AG04450 (cell line): Measurements from ENCODE around the gene FAF1. TPM values are rescaled to one million over a fixed set of nuclear protein-coding genes. Genes with fewer than 3 reads are reported as not detected.
A peak's percentile ranks its signal among the peaks of the same experiment; 100 is the strongest.

ENCODE experiments used
- CTCF ChIA-PET: fragments of 300-600, 350-600 bp; formaldehyde crosslinking; extraction: SDS; loops from one replicate; lab custom pipeline; 2022; ENCODE audit warnings: antibody characterized with exemption, inconsistent platforms; lab: Charles Lee
- POLR2A ChIA-PET: fragments of 350-600 bp; formaldehyde crosslinking; extraction: SDS; loops from one replicate; lab custom pipeline; 2021; ENCODE audit warnings: antibody characterized with exemption, inconsistent platforms; lab: Yijun Ruan, JAX
- DNase-seq: peaks from one replicate; pipeline ENCODE4 v3.0.0-alpha.2; 2011; ENCODE audit warnings: low read depth, low spot score
- H3K27ac ChIP-seq: one replicate; pipeline ENCODE4 v1.5.1; 2012; ENCODE audit warnings: low read depth, low read length, control low read depth
- H3K27me3 ChIP-seq: one replicate; pipeline ENCODE4 v1.6.0; 2012; ENCODE audit warnings: low read length; ENCODE audit not compliant: control insufficient read depth, insufficient read depth
- H3K4me3 ChIP-seq: 2 replicates; pipeline ENCODE4 v1.5.1; 2011; ENCODE audit warnings: mild to moderate bottlenecking, low read depth, low read length, control low read depth
- H3K9me3 ChIP-seq: 2 replicates; pipeline ENCODE4 v1.5.1; 2012; ENCODE audit warnings: low read length; ENCODE audit not compliant: control insufficient read depth, insufficient read depth
- polyA plus RNA-seq: library from polyadenylated mRNA; depleted of rRNA; stranded (reverse); fragments of >200 nt; gene quantifications from 2 replicates; pipeline ENCODE4 v1.2.3, GENCODE V29; 2011
- TF ChIP-seq, protein P1 (sequence below): IDR thresholded peaks from 2 replicates; pipeline ENCODE4 v1.5.1; 2011; ENCODE audit warnings: low read depth, low read length, control low read depth, inconsistent platforms

FAF1 gene
- polyA plus RNA-seq, 1 experiment = 37.9 TPM

DNA sequence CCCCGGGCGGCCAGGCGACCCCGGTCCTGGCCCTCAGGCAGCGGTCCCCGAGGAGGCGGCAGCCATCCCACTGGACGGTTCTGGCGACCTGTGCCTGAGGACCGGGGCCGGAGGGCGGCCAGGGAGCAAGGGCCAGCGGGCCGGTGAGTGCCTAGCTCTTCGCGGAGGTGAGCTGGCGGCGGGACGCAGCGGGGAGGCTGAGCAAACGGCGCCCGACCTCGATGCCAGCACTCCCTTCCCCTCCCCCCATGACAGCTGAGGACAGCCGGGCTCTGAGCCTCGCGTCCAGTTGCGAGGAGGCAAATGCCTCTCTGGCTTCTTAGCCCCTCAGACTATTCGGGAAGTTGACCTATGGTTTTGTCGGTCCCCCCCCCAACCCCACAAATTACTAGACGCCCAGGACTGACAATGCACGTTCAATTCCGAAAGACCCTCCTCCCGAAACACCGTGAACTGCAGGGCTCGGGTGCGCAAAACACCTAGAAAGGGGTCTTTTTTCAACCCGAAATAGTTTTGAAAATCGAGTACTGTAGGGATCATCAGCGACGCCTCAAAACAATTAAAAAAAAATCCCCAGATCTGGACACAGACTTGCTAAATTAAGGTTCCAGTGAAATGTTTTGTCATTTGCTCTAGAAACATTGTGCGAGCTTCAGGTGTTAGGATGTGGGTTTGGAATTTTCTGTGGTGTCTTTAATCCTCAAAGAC lies 18.2 kb upstream of the FAF1 start:
- TF ChIP-seq, protein P1, sequence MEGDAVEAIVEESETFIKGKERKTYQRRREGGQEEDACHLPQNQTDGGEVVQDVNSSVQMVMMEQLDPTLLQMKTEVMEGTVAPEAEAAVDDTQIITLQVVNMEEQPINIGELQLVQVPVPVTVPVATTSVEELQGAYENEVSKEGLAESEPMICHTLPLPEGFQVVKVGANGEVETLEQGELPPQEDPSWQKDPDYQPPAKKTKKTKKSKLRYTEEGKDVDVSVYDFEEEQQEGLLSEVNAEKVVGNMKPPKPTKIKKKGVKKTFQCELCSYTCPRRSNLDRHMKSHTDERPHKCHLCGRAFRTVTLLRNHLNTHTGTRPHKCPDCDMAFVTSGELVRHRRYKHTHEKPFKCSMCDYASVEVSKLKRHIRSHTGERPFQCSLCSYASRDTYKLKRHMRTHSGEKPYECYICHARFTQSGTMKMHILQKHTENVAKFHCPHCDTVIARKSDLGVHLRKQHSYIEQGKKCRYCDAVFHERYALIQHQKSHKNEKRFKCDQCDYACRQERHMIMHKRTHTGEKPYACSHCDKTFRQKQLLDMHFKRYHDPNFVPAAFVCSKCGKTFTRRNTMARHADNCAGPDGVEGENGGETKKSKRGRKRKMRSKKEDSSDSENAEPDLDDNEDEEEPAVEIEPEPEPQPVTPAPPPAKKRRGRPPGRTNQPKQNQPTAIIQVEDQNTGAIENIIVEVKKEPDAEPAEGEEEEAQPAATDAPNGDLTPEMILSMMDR = no peak
- ChIA-PET CTCF (interaction anchor here (0.6 to 1.8 kb wide), 3 partner anchors 9 to 211 kb away, joined by 4 to 6 read pairs (median 5); no protein-coding TSS in a partner anchor), POLR2A (interaction anchor here (1.3 to 1.7 kb wide), 4 partner anchors 8 to 17 kb away, joined by 3 to 13 read pairs (median 5); partner anchors contain the start of genes CDKN2C and FAF1)
- Histone ChIP-seq H3K27ac (peak overlapping the region; percentile 34), H3K27me3 (no peaks in the 10 kb centered on the region), H3K4me3 (peak overlapping the region; percentile 72), H3K9me3 (no peaks in the 10 kb centered on the region)
- no peak for DNase-seq

DNA sequence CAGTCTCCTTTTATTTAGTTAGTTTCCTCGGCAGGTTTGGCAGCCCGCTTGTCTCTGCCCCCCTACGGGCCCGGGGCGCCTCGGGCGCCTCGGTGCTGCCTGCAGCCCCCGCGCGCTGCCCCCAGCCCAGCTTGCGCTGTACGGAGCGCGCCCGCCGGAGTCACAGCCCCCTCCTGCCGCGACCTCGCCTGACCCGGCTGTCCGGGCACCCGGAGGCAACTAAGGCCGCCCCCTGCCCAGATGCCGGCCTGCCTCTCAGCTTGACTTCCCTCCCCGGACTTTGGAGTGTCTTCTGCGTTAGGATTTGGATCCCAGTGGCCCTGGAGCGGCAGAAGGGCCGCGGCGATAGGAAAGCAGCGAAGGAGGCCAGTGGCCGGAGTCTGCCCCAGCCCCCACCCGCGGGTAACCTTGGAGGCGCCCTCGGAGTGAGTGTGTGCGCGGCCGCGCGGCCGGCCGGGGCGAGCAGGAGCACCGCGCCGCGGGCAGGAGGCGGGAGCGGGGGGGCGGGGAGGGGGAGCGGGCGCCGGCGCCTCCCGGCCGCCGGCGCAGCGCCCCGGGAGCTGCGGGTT lies 17.6 kb upstream of the FAF1 start:
- ChIA-PET CTCF (interaction anchor here (0.8 to 1.8 kb wide), 3 partner anchors 9 to 212 kb away, joined by 3 to 5 read pairs (median 4); no protein-coding TSS in a partner anchor), POLR2A (interaction anchor here (0.7 to 1.7 kb wide), 4 partner anchors 8 to 484 kb away, joined by 3 to 13 read pairs (median 5); partner anchors contain the start of genes CDKN2C and FAF1)
- H3K27me3 ChIP-seq = no peaks in the 10 kb centered on the region
- no peaks in the 10 kb centered on the region for H3K9me3 ChIP-seq
- peak overlapping the region; percentile 72 for H3K4me3 ChIP-seq
- DNase-seq = no peak
- TF ChIP-seq, protein P1 = no peak
- H3K27ac ChIP-seq = peak overlapping the region; percentile 77

DNA sequence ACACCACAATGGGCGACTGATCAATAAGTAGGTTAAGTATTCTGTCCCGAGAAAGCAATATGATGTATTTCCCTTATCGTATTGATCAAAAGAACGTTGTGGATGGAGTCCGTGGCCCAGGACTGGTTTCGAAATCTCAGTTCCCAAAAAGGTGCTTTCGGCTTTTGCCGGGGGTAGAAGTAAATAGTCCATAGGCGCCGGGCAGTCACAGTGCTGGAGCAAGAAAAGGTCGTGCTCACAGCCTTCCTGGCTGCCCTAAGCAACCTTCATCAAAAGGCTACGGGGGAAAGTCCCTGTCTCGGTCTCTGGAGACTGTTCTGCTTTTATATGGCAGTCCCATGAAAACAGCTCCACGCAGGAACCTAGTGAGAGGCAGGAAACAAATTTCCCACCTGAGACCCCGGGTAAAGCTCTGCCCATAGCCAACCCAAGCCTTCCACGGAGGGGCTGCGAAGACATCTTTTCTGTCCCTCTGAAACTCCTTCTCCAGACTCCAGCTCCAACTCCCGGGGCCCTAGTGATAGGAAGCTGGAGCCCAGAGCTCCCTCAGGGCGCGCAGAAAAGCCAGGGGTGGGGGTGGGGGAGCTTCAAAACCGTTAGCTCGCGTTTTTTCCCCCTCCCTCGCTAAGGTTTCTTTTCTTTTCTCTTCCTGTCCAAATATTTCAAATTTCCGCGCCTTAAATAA lies 17.0 kb upstream of the FAF1 start:
- Histone ChIP-seq H3K27ac (peak overlapping the region; percentile 77), H3K4me3 (peak overlapping the region; percentile 72), H3K9me3 (no peaks in the 10 kb centered on the region), H3K27me3 (no peaks in the 10 kb centered on the region)
- TF ChIP-seq, protein P1 = no peak
- POLR2A ChIA-PET = interaction anchor here (0.7 to 1.7 kb wide), 3 partner anchors 8 to 484 kb away, joined by 4 to 13 read pairs (median 6); partner anchors contain the start of gene FAF1
- no peak for DNase-seq
- CTCF ChIA-PET = interaction anchor here (0.8 to 1.8 kb wide), 3 partner anchors 8 to 212 kb away, joined by 3 to 5 read pairs (median 4); no protein-coding TSS in a partner anchor

DNA sequence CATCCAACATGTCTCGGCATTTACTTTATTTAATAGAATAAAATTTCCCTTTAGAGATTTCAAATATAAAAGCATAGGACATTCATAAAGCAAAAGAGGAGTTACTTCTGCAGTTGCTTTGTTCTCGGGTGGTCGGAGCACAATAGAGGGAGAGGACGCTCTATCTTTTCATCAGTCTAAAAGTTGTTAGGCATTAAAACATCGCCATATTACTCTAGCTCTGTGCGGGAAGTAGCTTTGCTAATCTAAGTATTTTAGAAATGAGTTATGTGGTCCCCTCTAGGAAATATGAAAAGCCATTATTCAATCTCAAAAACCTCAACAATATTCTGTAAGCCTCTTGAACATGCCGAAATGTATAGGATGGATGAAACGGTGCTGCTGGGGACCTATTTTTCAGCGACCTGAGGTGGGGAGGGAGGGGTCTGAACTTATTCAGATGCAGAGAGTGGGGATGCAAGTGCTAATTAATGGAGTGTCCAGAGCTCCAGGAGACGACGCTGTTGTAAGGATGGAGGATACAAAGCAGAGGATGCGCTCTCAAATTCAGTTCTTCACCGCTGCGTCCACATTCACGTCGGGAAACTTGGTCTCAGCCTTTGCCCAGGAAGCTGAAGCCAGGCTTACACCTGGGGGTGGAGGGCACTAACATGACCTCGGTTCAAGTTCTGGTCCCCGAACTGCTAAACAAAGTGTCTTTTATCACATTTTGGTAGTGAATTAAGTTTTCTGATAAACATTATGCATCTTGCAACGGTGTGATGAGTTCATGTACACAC lies 16.2 kb upstream of the FAF1 start:
- H3K27ac ChIP-seq = peak overlapping the region; percentile 77

More for the DNA sequence above, 16.2 kb upstream of the FAF1 start:
- Histone ChIP-seq H3K27me3 (no peaks in the 10 kb centered on the region), H3K9me3 (no peaks in the 10 kb centered on the region), H3K4me3 (peak overlapping the region; percentile 72)
- no peak for DNase-seq
- CTCF ChIA-PET = interaction anchor here (1.6 kb wide), 1 partner anchor 213 kb away, joined by 4 read pairs; no protein-coding TSS in a partner anchor
- TF ChIP-seq, protein P1 = no peak
- POLR2A ChIA-PET = interaction anchor here (1.4 kb wide), 1 partner anchor 8 kb away, joined by 13 read pairs; no protein-coding TSS in a partner anchor
